Muscle layer of colon (tissue), 2 donors: ENCODE measurements around the gene COL1A2.

Experiments
- H3K27ac ChIP-seq: one replicate; pipeline ENCODE4 v1.7.0; 2013; ENCODE audit warnings: low read depth, mild to moderate bottlenecking, low read length, moderate library complexity
- H3K27me3 ChIP-seq, 2 donors: one replicate each; pipeline ENCODE4 v1.7.0; 2013; ENCODE audit warnings: low read length in 2 of 2, mild to moderate bottlenecking in 2 of 2; ENCODE audit not compliant: insufficient read depth in 2 of 2, control insufficient read depth in 1 of 2
- H3K36me3 ChIP-seq: one replicate; pipeline ENCODE4 v1.7.0; 2013; ENCODE audit warnings: mild to moderate bottlenecking, low read length; ENCODE audit not compliant: insufficient read depth
- H3K4me1 ChIP-seq: one replicate; pipeline ENCODE4 v1.7.0; 2013; ENCODE audit warnings: mild to moderate bottlenecking, low read length; ENCODE audit not compliant: insufficient read depth
- H3K4me3 ChIP-seq, 2 donors: one replicate each; pipeline ENCODE4 v1.7.0; 2013; ENCODE audit warnings: low read length in 2 of 2, low read depth in 1 of 2, mild to moderate bottlenecking in 1 of 2, moderate library complexity in 1 of 2
- H3K9ac ChIP-seq: one replicate; pipeline ENCODE4 v1.7.0; 2013; ENCODE audit warnings: low read length
- H3K9me3 ChIP-seq: one replicate; pipeline ENCODE4 v1.7.0; 2013; ENCODE audit warnings: mild to moderate bottlenecking, low read length
- donor health status: abdominal sarcoma.
- donor health status: Adenocarcinoma of cecum.

The COL1A2 gene

DNA sequence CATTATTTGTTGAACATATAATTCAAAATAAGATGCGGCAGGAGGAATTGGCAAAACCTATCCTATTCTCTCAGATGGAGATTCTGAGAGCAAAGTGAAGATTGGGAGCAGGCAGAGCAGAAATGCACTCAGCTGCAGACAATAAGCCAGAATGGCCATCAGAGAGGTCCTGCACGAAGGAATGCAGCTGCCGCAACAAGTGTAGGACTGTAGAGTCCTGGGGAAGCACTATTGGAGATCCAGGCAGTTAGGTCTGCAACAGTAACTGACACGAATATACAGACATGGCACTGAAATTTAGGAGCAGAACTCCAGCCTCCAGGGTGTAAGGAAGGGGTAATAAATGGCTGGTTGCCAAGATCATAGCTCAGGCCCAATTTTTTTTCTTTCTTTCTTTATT lies 10.4 kb upstream of the COL1A2 start:
- Histone ChIP-seq H3K27ac (no peak overlapping the region), H3K36me3 (no peaks in the 10 kb centered on the region), H3K4me1 (no peaks in the 10 kb centered on the region), H3K27me3 (no peaks in the 10 kb centered on the region), H3K9me3 (no peaks in the 10 kb centered on the region), H3K4me3 (no peak overlapping the region), H3K9ac (no peak overlapping the region)

DNA sequence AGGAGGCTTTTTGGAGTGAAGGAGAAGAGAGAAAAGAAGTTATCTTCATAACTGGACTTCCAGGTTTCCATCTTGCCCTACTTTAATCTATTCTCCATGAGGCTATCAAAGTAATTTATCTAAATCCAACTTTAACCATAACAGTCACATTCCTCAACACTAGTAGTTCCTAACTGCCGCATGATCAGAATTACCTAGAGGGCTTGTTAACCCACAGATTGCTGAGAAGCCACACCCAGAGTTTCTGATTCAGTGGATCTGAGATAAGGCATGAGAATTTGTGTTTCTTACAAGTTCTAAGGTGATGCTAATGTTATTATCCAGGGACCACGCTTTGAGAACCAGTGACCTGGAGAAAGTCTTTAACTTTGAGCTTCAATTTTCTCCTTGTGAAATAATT lies 8.3 kb upstream of the COL1A2 start:
- Histone ChIP-seq H3K27me3 (no peaks in the 10 kb centered on the region), H3K36me3 (no peaks in the 10 kb centered on the region), H3K9me3 (no peaks in the 10 kb centered on the region), H3K27ac (no peak overlapping the region), H3K4me1 (peaks cover 1% of the 10 kb centered on the region), H3K4me3 (no peak overlapping the region), H3K9ac (no peak overlapping the region)

DNA sequence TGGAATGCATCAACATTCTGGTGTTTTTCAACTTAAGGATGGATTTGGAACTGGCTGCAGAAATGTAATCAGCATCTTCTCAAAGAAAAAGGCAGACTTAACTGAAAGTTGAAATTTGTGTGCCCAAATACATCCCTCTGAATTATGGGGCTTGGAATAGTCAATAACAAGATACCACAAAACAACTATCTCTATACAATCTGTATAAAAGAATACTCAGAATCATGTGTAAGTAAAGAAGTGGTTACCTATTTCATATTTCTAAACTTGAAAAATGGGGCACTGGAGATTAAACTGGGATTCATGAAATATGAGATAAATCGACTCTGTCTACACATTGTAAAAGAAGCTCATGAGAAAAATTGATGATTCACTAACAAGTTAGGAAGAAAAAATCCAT lies 6.2 kb upstream of the COL1A2 start:
- Histone ChIP-seq H3K27me3 (no peaks in the 10 kb centered on the region), H3K4me1 (peaks cover 22% of the 10 kb centered on the region), H3K9me3 (no peaks in the 10 kb centered on the region), H3K27ac (no peak overlapping the region), H3K9ac (no peak overlapping the region), H3K4me3 (no peak overlapping the region), H3K36me3 (no peaks in the 10 kb centered on the region)

DNA sequence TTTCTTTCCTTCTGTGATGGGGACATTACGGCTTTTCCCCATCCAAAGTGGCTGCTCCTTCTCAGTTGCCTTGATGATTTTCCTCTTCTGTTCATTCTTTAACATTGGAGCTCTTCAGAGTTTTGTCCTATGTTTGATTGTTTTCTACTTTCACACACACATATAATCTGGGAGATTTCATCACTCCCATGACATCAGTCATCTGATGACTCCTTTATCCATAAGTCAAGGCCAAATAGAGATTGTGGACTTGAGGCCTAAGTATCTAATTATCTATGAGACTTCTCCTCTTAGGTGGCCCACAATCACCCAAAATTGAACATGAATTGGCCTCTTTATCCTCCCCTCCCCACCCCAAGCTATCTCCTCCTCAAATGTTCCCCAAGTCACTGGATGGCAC lies 5.3 kb upstream of the COL1A2 start:
- Histone ChIP-seq H3K4me3 (no peak overlapping the region), H3K9ac (no peak overlapping the region), H3K27ac (no peak overlapping the region), H3K27me3 (no peaks in the 10 kb centered on the region), H3K36me3 (no peaks in the 10 kb centered on the region), H3K4me1 (peaks cover 27% of the 10 kb centered on the region), H3K9me3 (no peaks in the 10 kb centered on the region)

DNA sequence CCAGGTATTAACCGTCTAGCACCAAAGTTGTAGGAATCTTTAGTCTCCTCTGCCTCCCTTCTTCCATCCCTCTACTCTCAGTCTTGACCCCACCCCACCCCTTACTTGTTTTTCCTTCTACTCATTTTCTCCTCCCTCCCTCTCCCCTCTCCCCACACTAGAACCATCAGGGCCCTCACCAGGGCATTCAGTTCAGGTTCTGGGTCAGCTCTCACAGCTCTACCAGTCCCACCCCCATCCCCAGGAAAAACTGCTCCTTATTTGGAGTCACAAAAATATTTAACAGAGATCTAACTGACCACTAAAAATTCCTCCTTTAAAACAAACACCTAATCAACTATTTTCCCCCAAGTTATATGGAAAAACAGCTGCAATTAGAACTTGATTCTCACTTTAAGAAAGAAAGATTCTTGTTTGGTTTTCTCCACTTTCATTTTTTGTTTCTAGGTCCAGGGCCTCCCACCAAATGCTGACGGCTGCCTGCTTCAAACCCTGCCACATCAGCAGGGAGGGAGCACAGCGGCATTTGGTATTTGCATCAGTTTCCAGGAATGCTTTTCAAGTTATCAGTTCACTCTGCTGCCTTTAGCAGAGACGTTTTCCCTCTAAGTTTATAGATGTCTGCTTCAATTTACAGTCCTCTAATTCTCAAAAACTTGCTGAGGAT lies 2.8 kb upstream of the COL1A2 start:
- no peaks in the 10 kb centered on the region for H3K27me3 ChIP-seq
- no peak overlapping the region for H3K4me3 ChIP-seq
- H3K4me1 ChIP-seq, result peaks cover 27% of the 10 kb centered on the region
- no peaks in the 10 kb centered on the region for H3K9me3 ChIP-seq
- H3K9ac ChIP-seq, result no peak overlapping the region
- no peaks in the 10 kb centered on the region for H3K36me3 ChIP-seq
- peak overlapping the region; percentile 87 for H3K27ac ChIP-seq

DNA sequence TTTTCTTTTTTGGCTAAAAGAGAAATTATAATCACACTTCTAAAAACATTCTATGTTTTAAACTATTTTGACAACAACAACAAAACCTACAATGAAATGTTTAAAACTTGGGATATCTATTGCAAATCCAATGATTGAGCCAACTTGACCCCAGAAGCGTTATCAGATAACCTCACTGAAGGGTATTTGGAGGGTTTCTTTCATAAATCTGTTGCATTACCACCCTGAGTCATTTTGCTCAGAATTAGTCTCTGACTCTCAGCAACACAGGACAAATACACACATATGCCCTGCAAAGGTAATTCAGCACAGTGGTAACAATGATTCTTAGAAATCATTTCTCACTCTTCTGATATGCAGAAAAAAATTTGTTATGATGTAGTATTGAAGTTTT lies 2.3 kb upstream of the COL1A2 start:
- H3K9me3 ChIP-seq, result no peaks in the 10 kb centered on the region
- H3K4me1 ChIP-seq, result peaks cover 27% of the 10 kb centered on the region
- H3K36me3 ChIP-seq, result no peaks in the 10 kb centered on the region
- H3K27ac ChIP-seq, result peak overlapping the region; percentile 87
- no peak overlapping the region for H3K4me3 ChIP-seq
- H3K9ac ChIP-seq, result no peak overlapping the region
- no peaks in the 10 kb centered on the region for H3K27me3 ChIP-seq

DNA sequence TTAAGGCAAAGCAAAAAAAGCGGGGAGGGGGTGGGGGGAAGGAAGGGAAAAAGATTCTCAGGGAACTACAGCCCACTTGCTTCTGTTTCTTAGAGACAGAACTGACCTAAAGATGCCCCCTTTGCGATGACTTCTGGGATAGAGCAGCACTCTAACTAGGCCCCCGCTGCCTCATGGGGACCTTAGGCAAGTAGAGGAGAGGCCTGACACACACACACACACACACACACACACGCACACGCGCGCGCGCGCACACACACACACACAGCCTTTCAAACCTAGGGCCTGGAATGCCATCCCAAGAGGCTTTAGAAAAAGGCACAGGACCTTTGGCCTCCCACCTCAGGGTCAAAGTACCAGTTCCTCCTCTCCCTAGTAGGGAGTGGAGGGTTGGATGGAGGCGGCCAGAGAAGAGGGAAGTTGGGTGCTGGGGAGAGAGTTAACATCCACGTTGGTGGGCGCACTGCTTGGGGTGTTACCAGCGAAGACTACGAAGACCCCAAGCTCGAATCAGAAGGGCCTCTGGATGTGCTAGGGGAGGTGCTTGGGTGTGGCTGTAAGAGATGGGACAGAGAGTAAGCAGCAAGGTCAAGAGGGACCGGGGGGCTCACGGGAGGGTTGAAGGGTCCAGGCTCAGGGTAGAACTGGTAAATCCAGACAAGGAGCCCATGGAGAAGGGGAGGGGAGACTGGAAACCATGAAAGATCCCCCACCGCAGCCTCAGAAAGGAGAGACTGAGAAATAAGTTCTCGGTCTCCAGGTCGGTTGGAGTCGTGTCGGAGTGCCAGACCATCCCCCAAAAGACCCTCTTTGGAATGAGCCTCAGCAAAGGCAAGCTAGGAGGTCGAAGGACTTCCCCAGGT lies 1.2 kb upstream of the COL1A2 start:
- Histone ChIP-seq H3K4me3 (peak overlapping the region; percentile 1 to 3), H3K4me1 (peaks cover 27% of the 10 kb centered on the region), H3K9ac (no peak overlapping the region), H3K27ac (peak overlapping the region; percentile 87), H3K36me3 (no peaks in the 10 kb centered on the region), H3K27me3 (no peaks in the 10 kb centered on the region), H3K9me3 (no peaks in the 10 kb centered on the region)

DNA sequence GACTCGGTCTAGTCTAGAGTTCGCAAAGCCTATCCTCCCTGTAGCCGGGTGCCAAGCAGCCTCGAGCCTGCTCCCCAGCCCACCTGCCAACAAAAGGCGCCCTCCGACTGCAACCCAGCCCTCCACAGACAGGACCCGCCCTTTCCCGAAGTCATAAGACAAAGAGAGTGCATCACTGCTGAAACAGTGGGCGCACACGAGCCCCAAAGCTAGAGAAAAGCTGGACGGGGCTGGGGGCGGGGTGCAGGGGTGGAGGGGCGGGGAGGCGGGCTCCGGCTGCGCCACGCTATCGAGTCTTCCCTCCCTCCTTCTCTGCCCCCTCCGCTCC lies 622 bp upstream of the COL1A2 start:
- Histone ChIP-seq H3K4me3 (peak overlapping the region; percentile 77 to 98), H3K36me3 (peaks cover 3% of the 10 kb centered on the region), H3K27me3 (no peaks in the 10 kb centered on the region)

DNA sequence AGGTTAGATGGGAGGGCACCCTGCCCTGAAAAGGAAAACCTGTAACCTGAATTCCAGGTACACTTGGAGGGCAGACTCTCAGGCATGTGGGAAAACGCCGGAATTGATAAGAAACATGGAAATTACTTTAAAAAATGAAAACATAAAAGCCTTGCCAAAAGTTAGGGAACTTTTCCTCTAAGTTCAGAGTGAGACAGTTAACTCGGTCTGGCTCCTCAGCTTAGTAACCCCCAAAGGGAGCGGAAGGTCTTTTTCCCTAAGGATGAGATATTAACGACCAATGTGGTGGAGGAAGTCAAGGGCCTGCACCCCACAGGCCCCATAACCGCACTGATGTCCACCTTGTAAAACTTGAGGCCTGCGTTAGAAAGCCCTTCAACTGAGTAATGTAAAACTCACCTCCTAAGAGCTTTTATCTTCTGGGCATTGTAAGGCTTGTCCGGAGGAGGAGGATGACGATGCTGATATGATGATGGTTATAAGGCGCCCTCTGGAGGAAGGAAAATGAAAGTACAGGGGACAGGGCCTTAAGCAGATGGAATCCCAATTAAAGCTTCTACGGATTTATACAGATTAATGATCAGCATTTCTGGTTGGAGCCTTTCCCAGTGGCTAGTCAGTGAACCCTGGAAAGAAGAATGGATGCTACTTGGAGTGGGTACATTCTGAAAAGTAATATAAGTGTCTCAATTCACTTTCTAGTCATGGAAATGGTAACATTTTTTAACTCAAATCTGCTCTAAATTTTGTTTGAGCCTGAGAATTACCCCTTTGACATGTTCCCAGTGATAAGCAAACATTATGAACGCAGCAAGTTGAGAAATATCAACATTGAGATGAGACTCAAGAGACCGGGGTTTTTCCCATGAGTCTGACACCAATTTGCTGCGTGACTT lies 694 bp downstream of the COL1A2 start:
- Histone ChIP-seq H3K4me3 (peak overlapping the region; percentile 77 to 98), H3K9ac (peak overlapping the region; percentile 91), H3K27me3 (no peaks in the 10 kb centered on the region), H3K9me3 (no peaks in the 10 kb centered on the region), H3K27ac (peak overlapping the region; percentile 87), H3K36me3 (peaks cover 16% of the 10 kb centered on the region), H3K4me1 (peaks cover 42% of the 10 kb centered on the region)

More for the DNA sequence above, 622 bp upstream of the COL1A2 start:
- Histone ChIP-seq H3K4me1 (peaks cover 30% of the 10 kb centered on the region), H3K9me3 (no peaks in the 10 kb centered on the region), H3K9ac (peak overlapping the region; percentile 91), H3K27ac (peak overlapping the region; percentile 87)

DNA sequence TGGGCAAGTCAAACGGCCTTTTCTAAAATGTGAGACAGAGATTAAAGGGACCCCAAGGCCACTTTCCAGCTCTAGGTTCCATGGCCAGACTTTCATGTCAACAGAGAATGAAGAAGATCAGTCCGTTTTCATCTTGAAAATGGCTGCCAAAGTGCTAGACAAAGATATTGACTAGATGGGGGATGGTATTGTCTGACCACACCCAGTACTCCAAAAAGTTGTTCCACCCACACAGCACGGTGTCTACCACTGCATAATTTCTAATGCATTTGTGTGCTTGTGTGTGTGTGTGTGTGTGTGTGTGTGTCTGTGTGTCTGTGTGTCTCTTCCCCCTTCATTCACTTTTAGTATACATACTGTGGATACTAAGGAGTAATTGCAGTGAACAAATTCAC lies 1.3 kb downstream of the COL1A2 start:
- H3K36me3 ChIP-seq, result peaks cover 21% of the 10 kb centered on the region
- no peaks in the 10 kb centered on the region for H3K9me3 ChIP-seq
- H3K27me3 ChIP-seq, result no peaks in the 10 kb centered on the region
- H3K4me3 ChIP-seq, result peak overlapping the region; percentile 77 to 98
- peaks cover 45% of the 10 kb centered on the region for H3K4me1 ChIP-seq
- H3K27ac ChIP-seq, result peak overlapping the region; percentile 87
- H3K9ac ChIP-seq, result peak overlapping the region; percentile 91

DNA sequence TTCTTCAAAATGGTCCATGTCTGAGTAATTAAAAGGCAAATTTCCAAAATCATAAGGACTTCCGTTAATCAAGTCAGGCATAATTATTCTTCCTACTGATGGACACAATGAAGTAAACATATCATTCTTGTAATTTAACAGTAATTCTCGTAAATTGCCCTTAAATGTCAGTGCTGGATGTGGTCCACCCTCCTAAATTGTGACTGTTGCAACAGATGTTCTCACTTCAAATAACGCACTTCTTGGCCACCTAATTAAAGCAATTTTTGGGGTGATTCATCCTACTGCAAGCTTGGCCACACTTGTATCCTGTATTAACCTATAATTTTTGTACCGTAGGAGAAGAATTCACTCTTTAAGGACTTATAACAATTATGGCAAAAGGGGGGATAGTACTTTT lies 1.9 kb downstream of the COL1A2 start:
- peak overlapping the region; percentile 91 for H3K9ac ChIP-seq

More for the DNA sequence above, 1.9 kb downstream of the COL1A2 start:
- Histone ChIP-seq H3K27ac (peak overlapping the region; percentile 87), H3K4me3 (peak overlapping the region; percentile 77 to 98), H3K4me1 (peaks cover 42% of the 10 kb centered on the region), H3K36me3 (peaks cover 22% of the 10 kb centered on the region), H3K27me3 (no peaks in the 10 kb centered on the region), H3K9me3 (no peaks in the 10 kb centered on the region)
